Cardiac fibroblast (primary cell): ENCODE measurements around the gene MINDY4B.
"Not testable (repeated sequence)": the region's sequence is repeated elsewhere in the genome, so short reads cannot be mapped to it uniquely, and the experiment has no call there.

Experiments
- DNase-seq, 2 donors: peaks; one replicate each; pipeline versions ENCODE4 v3.0.0 to v3.0.0-alpha.2; 2010; ENCODE audit warnings: low read depth in 2 of 2
- H3K4me3 ChIP-seq, 2 donors: replicated peaks in 1 of 2; 1 replicate in 1 of 2; 2 replicates in 1 of 2; pipeline ENCODE4 v1.5.1; 2011; ENCODE audit warnings: low read depth in 2 of 2, low read length in 2 of 2, mild to moderate bottlenecking in 2 of 2, moderate library complexity in 1 of 2
- TF ChIP-seq, protein P1 (sequence below): IDR thresholded peaks from one replicate; pipeline ENCODE4 v1.5.1; 2011; ENCODE audit warnings: low read depth, mild to moderate bottlenecking, low read length, inconsistent platforms

Gene MINDY4B

DNA sequence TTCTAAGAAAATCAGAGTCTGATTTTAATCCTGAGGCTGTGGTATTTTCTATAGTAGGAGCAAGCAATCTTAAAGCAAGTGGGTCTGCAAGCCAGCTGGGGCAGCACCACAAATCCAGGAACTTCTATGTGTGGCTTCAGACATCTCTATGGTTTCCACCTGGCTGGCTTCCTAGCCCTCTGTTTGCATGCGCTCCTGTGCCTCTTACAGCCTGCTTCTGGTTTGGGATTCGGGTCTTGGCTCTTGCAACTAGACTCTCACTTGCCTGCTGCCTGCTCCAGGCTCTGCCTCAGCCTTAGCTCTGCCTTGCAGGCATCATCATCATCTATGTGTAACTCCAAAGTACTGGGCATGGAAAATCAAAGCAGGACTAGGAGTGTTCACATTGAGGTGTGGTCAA, 43.4 kb downstream of the MINDY4B start:
- TF ChIP-seq, protein P1, sequence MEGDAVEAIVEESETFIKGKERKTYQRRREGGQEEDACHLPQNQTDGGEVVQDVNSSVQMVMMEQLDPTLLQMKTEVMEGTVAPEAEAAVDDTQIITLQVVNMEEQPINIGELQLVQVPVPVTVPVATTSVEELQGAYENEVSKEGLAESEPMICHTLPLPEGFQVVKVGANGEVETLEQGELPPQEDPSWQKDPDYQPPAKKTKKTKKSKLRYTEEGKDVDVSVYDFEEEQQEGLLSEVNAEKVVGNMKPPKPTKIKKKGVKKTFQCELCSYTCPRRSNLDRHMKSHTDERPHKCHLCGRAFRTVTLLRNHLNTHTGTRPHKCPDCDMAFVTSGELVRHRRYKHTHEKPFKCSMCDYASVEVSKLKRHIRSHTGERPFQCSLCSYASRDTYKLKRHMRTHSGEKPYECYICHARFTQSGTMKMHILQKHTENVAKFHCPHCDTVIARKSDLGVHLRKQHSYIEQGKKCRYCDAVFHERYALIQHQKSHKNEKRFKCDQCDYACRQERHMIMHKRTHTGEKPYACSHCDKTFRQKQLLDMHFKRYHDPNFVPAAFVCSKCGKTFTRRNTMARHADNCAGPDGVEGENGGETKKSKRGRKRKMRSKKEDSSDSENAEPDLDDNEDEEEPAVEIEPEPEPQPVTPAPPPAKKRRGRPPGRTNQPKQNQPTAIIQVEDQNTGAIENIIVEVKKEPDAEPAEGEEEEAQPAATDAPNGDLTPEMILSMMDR: no peak
- no peak overlapping the region for H3K4me3 ChIP-seq
- DNase-seq: no peak

DNA sequence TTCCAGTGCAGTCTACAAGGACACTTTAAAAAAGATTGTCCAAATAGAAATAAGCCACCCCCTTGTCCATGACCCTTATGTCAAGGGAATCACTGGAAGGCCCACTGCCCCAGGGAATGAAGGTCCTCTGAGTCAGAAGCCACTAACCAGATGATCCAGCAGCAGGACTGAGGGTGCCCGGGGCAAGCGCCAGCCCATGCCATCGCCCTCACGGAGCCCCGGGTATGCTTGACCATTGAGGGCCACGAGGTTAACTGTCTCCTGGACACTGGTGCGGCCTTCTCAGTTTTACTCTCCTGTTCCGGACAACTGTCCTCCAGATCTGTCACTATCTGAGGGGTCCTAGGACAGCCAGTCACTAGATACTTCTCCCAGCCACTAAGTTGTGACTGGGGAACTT, 47.3 kb downstream of the MINDY4B start:
- not testable (repeated sequence) for H3K4me3 ChIP-seq, DNase-seq

DNA sequence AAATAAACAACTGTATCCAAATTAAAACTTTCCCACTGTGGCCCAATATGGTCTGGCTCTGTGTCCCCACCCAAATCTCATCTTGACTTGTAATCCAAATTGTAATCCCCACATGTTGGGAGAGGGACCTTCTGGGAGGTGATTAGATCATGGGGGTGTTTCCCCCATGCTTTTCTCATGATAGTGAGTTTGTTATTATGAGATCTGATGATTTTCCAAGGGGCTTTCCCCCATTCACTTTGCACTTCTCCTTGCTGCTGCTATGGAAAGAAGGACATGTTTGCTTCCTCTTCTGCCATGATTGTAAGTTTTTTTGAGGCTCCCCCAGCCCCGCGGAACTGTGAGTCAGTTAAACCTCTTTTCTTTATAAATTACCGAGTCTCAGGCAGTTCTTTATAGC, 55.0 kb downstream of the MINDY4B start:
- no peak overlapping the region for H3K4me3 ChIP-seq
- DNase-seq: no peak
- TF ChIP-seq, protein P1: no peak

DNA sequence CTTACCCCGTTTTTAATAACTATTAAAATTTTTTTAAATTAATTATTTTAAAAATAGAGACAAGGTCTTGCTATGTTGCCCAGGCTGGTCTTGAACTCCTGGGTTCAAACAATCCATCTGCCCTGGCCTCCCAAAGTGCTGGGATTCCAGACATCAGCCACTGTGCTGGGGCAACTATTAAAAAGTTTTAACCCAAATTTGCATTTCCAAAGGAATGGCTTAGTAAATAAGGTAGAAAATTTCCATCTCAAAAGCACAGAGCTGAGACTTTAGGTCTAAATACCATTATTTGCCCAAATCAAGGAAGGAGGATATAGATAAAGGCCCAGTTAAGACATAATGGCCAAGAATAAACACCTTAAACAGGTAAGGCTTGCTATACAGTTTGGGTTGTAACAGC, 56.4 kb downstream of the MINDY4B start:
- TF ChIP-seq, protein P1: no peak
- no peak for DNase-seq
- no peak overlapping the region for H3K4me3 ChIP-seq

DNA sequence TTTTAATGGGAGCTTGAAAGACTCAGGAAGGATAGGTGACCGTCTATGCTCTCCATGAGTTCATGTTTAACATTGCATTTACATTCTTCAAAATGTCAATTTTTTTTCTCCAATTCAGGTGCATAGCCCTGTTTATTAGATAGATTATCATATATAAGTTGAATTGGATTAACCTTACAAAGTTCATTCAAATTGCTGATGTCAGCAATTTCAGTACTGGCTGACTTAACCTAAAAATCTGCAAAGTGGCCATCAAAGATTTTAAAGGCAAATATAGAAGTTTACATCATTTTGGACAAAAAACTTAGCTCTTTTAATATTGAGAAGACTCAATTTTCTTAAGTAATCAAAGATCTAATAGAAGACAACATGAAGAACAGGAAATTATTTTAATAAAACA, 57.8 kb downstream of the MINDY4B start:
- DNase-seq: no peak
- H3K4me3 ChIP-seq: no peak overlapping the region
- TF ChIP-seq, protein P1: no peak

DNA sequence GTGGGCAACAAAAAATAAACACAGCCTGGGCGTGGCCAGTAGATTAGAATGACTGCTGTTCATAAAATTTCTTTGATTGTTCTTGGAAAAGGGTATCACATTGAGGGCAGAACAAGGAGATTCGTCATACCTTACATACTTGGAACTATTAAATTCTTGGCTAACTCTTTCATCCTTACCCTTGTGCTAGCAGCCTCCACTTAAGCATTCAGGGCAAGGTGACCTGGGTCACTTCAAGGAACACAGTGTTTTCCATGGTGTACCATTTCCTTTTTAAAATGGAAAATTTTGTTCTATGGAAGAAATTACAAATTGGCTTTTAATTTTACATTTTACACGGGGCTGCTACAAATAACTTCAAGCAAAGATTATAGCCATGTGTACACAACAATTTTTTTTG, 60.8 kb downstream of the MINDY4B start:
- TF ChIP-seq, protein P1: no peak
- no peak for DNase-seq
- no peak overlapping the region for H3K4me3 ChIP-seq

DNA sequence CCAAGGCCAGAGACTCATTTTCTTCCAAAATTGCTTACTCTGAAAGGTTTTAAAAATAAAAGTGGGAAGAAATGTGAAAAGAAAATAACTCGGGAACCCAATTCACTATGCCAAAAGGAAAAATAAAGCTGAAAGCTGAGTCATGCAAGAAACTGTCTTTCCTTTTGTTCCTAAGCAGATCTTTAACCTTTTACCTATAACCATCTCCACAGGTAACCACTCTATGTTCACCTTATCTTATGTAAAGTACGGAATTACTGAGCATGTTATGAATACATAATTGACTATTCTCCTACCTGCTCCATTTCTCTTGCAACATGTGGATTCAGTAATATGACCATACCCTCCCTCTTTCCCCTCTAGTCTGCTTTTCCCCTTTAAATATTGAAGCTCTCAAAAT, 62.0 kb downstream of the MINDY4B start:
- no peak overlapping the region for H3K4me3 ChIP-seq
- DNase-seq: no peak
- TF ChIP-seq, protein P1: no peak
